ENCODE measurements around the gene TRAK1.
"Not testable (repeated sequence)": the region's sequence is repeated elsewhere in the genome, so short reads cannot be mapped to it uniquely, and the experiment has no call there.

The TRAK1 gene

GRCh38 chr3:42097566-42097946 lies 6.4 kb downstream of the TRAK1 start:
- no peak overlapping the region for H3K4me3 ChIP-seq (ENCODE audit: low read length)
- no peaks in the 10 kb centered on the region for H3K9me3 ChIP-seq (ENCODE audit: control insufficient read depth, insufficient read depth, low read length)
- WGBS (ENCODE audit: insufficient coverage, insufficient read length) = no CpG with 5 or more reads among the region's 3 CpGs
- H3K36me3 ChIP-seq (ENCODE audit: control insufficient read depth, insufficient read depth, low read length) = no peaks in the 10 kb centered on the region
- no peak overlapping the region for H3K27ac ChIP-seq (ENCODE audit: low read length)
- peaks cover 6% of the 10 kb centered on the region for H3K4me1 ChIP-seq (ENCODE audit: control insufficient read depth, insufficient read depth, low read length)
- no peak for DNase-seq (ENCODE audit: low read depth, low spot score)
- no peaks in the 10 kb centered on the region for H3K27me3 ChIP-seq (ENCODE audit: control insufficient read depth, insufficient read depth, low read length)

GRCh38 chr3:42098171-42098570 lies 7.0 kb downstream of the TRAK1 start:
- no peak for DNase-seq (ENCODE audit: low read depth, low spot score)
- H3K4me1 ChIP-seq (ENCODE audit: control insufficient read depth, insufficient read depth, low read length) = peaks cover 6% of the 10 kb centered on the region
- WGBS (ENCODE audit: insufficient coverage, insufficient read length) = no CpG with 5 or more reads among the region's 6 CpGs
- H3K36me3 ChIP-seq (ENCODE audit: control insufficient read depth, insufficient read depth, low read length) = no peaks in the 10 kb centered on the region
- no peak overlapping the region for H3K27ac ChIP-seq (ENCODE audit: low read length)
- H3K4me3 ChIP-seq (ENCODE audit: low read length) = no peak overlapping the region
- H3K27me3 ChIP-seq (ENCODE audit: control insufficient read depth, insufficient read depth, low read length) = no peaks in the 10 kb centered on the region
- no peaks in the 10 kb centered on the region for H3K9me3 ChIP-seq (ENCODE audit: control insufficient read depth, insufficient read depth, low read length)

GRCh38 chr3:42099020-42099765 lies 8.0 kb downstream of the TRAK1 start:
- no peaks in the 10 kb centered on the region for H3K9me3 ChIP-seq (ENCODE audit: control insufficient read depth, insufficient read depth, low read length)
- H3K27ac ChIP-seq (ENCODE audit: low read length) = no peak overlapping the region
- peaks cover 6% of the 10 kb centered on the region for H3K4me1 ChIP-seq (ENCODE audit: control insufficient read depth, insufficient read depth, low read length)
- no peaks in the 10 kb centered on the region for H3K27me3 ChIP-seq (ENCODE audit: control insufficient read depth, insufficient read depth, low read length)
- no peak overlapping the region for H3K4me3 ChIP-seq (ENCODE audit: low read length)
- no CpG with 5 or more reads among the region's 19 CpGs for WGBS (ENCODE audit: insufficient coverage, insufficient read length)
- DNase-seq (ENCODE audit: low read depth, low spot score) = no peak
- H3K36me3 ChIP-seq (ENCODE audit: control insufficient read depth, insufficient read depth, low read length) = no peaks in the 10 kb centered on the region

GRCh38 chr3:42101048-42101447 lies 9.9 kb downstream of the TRAK1 start:
- DNase-seq (ENCODE audit: low read depth, low spot score) = no peak
- Histone ChIP-seq H3K36me3 (ENCODE audit: control insufficient read depth, insufficient read depth, low read length) (no peaks in the 10 kb centered on the region), H3K27ac (ENCODE audit: low read length) (no peak overlapping the region), H3K27me3 (ENCODE audit: control insufficient read depth, insufficient read depth, low read length) (no peaks in the 10 kb centered on the region), H3K4me1 (ENCODE audit: control insufficient read depth, insufficient read depth, low read length) (peaks cover 6% of the 10 kb centered on the region), H3K9me3 (ENCODE audit: control insufficient read depth, insufficient read depth, low read length) (no peaks in the 10 kb centered on the region), H3K4me3 (ENCODE audit: low read length) (no peak overlapping the region)
- no CpG with 5 or more reads among the region's 4 CpGs for WGBS (ENCODE audit: insufficient coverage, insufficient read length)

DNA sequence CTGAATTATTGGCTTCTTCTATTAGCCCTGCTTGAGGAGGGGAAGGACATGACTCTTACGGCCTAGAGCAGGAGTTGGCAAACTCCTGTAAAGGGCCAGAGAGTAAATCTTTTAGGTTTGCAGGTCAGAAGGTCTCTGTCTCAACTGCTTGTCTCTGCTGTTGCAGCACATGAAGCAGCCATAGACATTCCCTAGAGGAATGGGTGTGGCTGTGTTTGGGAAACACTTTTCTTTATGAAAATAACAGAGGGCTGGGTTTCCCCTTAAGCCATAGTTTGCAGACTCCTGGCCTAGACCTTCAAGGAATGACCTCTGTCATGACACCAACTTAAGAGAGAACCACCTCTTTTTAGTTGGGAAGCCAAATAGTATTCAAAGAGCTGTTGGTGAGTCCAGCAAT lies 10.3 kb downstream of the TRAK1 start:
- no peaks in the 10 kb centered on the region for H3K9me3 ChIP-seq (ENCODE audit: control insufficient read depth, insufficient read depth, low read length)
- no CpG with 5 or more reads among the region's 1 CpG for WGBS (ENCODE audit: insufficient coverage, insufficient read length)
- no peak overlapping the region for H3K4me3 ChIP-seq (ENCODE audit: low read length)
- DNase-seq (ENCODE audit: low read depth, low spot score) = no peak
- H3K36me3 ChIP-seq (ENCODE audit: control insufficient read depth, insufficient read depth, low read length) = no peaks in the 10 kb centered on the region
- H3K27ac ChIP-seq (ENCODE audit: low read length) = no peak overlapping the region
- no peaks in the 10 kb centered on the region for H3K27me3 ChIP-seq (ENCODE audit: control insufficient read depth, insufficient read depth, low read length)
- H3K4me1 ChIP-seq (ENCODE audit: control insufficient read depth, insufficient read depth, low read length) = peaks cover 6% of the 10 kb centered on the region

- Histone ChIP-seq H3K36me3 (ENCODE audit: control insufficient read depth, insufficient read depth, low read length) (no peaks in the 10 kb centered on the region), H3K4me3 (ENCODE audit: low read length) (no peak overlapping the region)
These were observed 11.4 kb downstream of the TRAK1 start for GRCh38 chr3:42102571-42102970.

GRCh38 chr3:42103921-42104665 lies 12.9 kb downstream of the TRAK1 start:
- not testable (repeated sequence) for H3K36me3 ChIP-seq (ENCODE audit: control insufficient read depth, insufficient read depth, low read length)

More at GRCh38 chr3:42102571-42102970, 11.4 kb downstream of the TRAK1 start:
- H3K27me3 ChIP-seq (ENCODE audit: control insufficient read depth, insufficient read depth, low read length) = no peaks in the 10 kb centered on the region
- H3K4me1 ChIP-seq (ENCODE audit: control insufficient read depth, insufficient read depth, low read length) = peaks cover 6% of the 10 kb centered on the region
- no peak for DNase-seq (ENCODE audit: low read depth, low spot score)
- no peaks in the 10 kb centered on the region for H3K9me3 ChIP-seq (ENCODE audit: control insufficient read depth, insufficient read depth, low read length)
- WGBS (ENCODE audit: insufficient coverage, insufficient read length) = no CpG with 5 or more reads among the region's 6 CpGs
- H3K27ac ChIP-seq (ENCODE audit: low read length) = no peak overlapping the region

DNA sequence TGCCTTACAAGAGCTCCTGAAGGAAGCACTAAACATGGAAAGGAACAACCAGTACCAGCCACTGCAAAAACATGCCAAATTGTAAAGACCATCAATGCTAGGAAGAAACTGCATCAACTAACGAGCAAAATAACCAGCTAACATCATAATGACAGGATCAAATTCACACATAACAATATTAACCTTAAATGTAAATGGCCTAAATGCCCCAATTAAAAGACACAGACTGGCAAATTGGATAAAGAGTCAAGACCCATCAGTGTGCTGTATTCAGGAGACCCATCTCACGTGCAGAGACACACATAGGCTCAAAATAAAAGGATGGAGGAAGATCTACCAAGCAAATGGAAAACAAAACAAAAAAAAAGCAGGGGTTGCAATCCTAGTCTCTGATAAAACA lies 14.8 kb downstream of the TRAK1 start:
- not testable (repeated sequence) for H3K27me3 ChIP-seq (ENCODE audit: control insufficient read depth, insufficient read depth, low read length); H3K27ac ChIP-seq (ENCODE audit: low read length); H3K9me3 ChIP-seq (ENCODE audit: control insufficient read depth, insufficient read depth, low read length); DNase-seq (ENCODE audit: low read depth, low spot score); H3K36me3 ChIP-seq (ENCODE audit: control insufficient read depth, insufficient read depth, low read length); H3K4me1 ChIP-seq (ENCODE audit: control insufficient read depth, insufficient read depth, low read length); H3K4me3 ChIP-seq (ENCODE audit: low read length)
- no CpG with 5 or more reads among the region's 2 CpGs for WGBS (ENCODE audit: insufficient coverage, insufficient read length)

More at GRCh38 chr3:42103921-42104665, 12.9 kb downstream of the TRAK1 start:
- not testable (repeated sequence) for H3K4me3 ChIP-seq (ENCODE audit: low read length); H3K27me3 ChIP-seq (ENCODE audit: control insufficient read depth, insufficient read depth, low read length); H3K27ac ChIP-seq (ENCODE audit: low read length); H3K9me3 ChIP-seq (ENCODE audit: control insufficient read depth, insufficient read depth, low read length); H3K4me1 ChIP-seq (ENCODE audit: control insufficient read depth, insufficient read depth, low read length); DNase-seq (ENCODE audit: low read depth, low spot score)
- WGBS (ENCODE audit: insufficient coverage, insufficient read length) = no CpG with 5 or more reads among the region's 15 CpGs

GRCh38 chr3:42106646-42107045 lies 15.5 kb downstream of the TRAK1 start:
- Histone ChIP-seq H3K27me3 (ENCODE audit: control insufficient read depth, insufficient read depth, low read length) (no peaks in the 10 kb centered on the region), H3K27ac (ENCODE audit: low read length) (no peak overlapping the region), H3K4me3 (ENCODE audit: low read length) (no peak overlapping the region), H3K36me3 (ENCODE audit: control insufficient read depth, insufficient read depth, low read length) (no peaks in the 10 kb centered on the region), H3K4me1 (ENCODE audit: control insufficient read depth, insufficient read depth, low read length) (no peaks in the 10 kb centered on the region), H3K9me3 (ENCODE audit: control insufficient read depth, insufficient read depth, low read length) (no peaks in the 10 kb centered on the region)
- DNase-seq (ENCODE audit: low read depth, low spot score) = no peak

DNA sequence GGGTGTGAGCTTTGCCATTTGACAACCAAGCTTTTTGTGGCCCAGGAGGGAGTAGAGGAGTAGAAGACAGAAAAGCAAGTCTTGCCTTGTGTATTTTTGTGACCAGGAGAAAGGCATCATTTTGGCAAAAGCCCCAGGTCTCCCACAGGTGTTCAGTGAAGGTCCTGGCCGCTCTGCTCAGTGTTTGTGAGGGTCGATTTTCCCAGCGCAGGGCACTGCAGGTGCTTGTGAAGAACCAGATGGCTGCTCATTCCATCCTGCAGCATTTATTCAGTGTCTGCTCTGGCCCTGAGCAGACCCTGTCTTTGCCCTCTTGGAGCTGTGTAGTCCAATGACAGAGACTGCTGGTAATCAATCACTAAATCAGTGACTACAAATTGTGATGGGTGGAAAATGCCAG lies 19.5 kb downstream of the TRAK1 start:
- no peaks in the 10 kb centered on the region for H3K4me1 ChIP-seq (ENCODE audit: control insufficient read depth, insufficient read depth, low read length)
- H3K27ac ChIP-seq (ENCODE audit: low read length) = no peak overlapping the region
- no peaks in the 10 kb centered on the region for H3K9me3 ChIP-seq (ENCODE audit: control insufficient read depth, insufficient read depth, low read length)
- no peaks in the 10 kb centered on the region for H3K36me3 ChIP-seq (ENCODE audit: control insufficient read depth, insufficient read depth, low read length)
- DNase-seq (ENCODE audit: low read depth, low spot score) = no peak
- H3K27me3 ChIP-seq (ENCODE audit: control insufficient read depth, insufficient read depth, low read length) = no peaks in the 10 kb centered on the region
- H3K4me3 ChIP-seq (ENCODE audit: low read length) = no peak overlapping the region
- no CpG with 5 or more reads among the region's 3 CpGs for WGBS (ENCODE audit: insufficient coverage, insufficient read length)
